H1 (cell line): Measurements from ENCODE around the gene NKD2. TPM values are rescaled to one million over a fixed set of nuclear protein-coding genes. Genes with fewer than 3 reads are reported as not detected.

Experiments used
- ATF3 ChIP-seq: IDR thresholded peaks from 2 replicates; pipeline ENCODE4 v1.6.1; 2011; ENCODE audit warnings: low read depth, mild to moderate bottlenecking, low read length; ENCODE audit not compliant: insufficient read depth
- BRCA1 ChIP-seq: IDR thresholded peaks from 2 replicates; pipeline ENCODE4 v1.6.1; 2012; ENCODE audit warnings: low read depth, low read length, improper control_type of control experiment
- CHD2 ChIP-seq: IDR thresholded peaks from 2 replicates; pipeline ENCODE4 v1.6.1; 2012; ENCODE audit warnings: low read length, improper control_type of control experiment
- HDAC2 ChIP-seq, 2 experiments: fragments of 300-600 bp in 1 of 2; sonication (generic) in 1 of 2; IDR thresholded peaks; 2 replicates each; pipeline ENCODE4 v1.6.1; 2011 to 2012; ENCODE audit warnings: low read depth in 2 of 2, low read length in 2 of 2, mild to moderate bottlenecking in 2 of 2, moderate library complexity in 2 of 2, borderline replicate concordance in 1 of 2, inconsistent platforms in 1 of 2
- RXRA ChIP-seq: IDR thresholded peaks from 2 replicates; pipeline ENCODE4 v1.6.1; 2011; ENCODE audit warnings: low read depth, mild to moderate bottlenecking, low read length, moderate library complexity; ENCODE audit not compliant: insufficient read depth
- SIRT6 ChIP-seq: IDR thresholded peaks from one replicate; pipeline ENCODE4 v1.7.1; 2012; ENCODE audit warnings: low read length, inconsistent platforms
- SIX5 ChIP-seq: IDR thresholded peaks from 2 replicates; pipeline ENCODE4 v1.6.1; 2011; ENCODE audit warnings: mild to moderate bottlenecking, low read depth, low read length
- polyA plus RNA-seq, 7 experiments: library from polyadenylated mRNA; depleted of rRNA in 3 of 7; stranded (reverse) in 5 of 7; unstranded in 2 of 7; fragments of >200 nt in 5 of 7; fragments of 200-250 nt in 2 of 7; gene quantifications; 1 replicate in 5 of 7; 2 replicates in 1 of 7; 4 replicates in 1 of 7; pipeline versions ENCODE4 v1.2.1 to v1.2.3, GENCODE V29; 2011 to 2013; ENCODE audit warnings: missing spikeins in 2 of 7, mixed read lengths in 2 of 7
- total RNA-seq: library from RNA; stranded (reverse); fragmentation: NEBNext Ultra II Directional; extraction: Animal tissue kit (Norgen Biotek cat#: 25700); gene quantifications from 2 replicates; pipeline ENCODE4 v1.2.1, GENCODE V29; 2021

The NKD2 gene
- total and polyA plus RNA-seq, 2 of the 8 experiments (the other 6 are each of a cell fraction or from before 2014, with no cell fraction given): 5.5 to 7.9 TPM

- TF ChIP-seq SIX5 (no peak), ATF3 (no peak), HDAC2 (IDR thresholded peaks at IDR 0.05; ENCODE audit: borderline replicate concordance in 1 of 2, low read depth in 2 of 2, low read length in 2 of 2) (no peak), BRCA1 (no peak), CHD2 (no peak), RXRA (no peak), SIRT6 (no peak)
- TF ChIP-seq, all 59 proteins: peak for 0
Observed at GRCh38 chr5:1052076-1052475, 43.5 kb downstream of the NKD2 start (continued).
